ENCODE data around the gene OSBPL2. TPM values are rescaled to one million over a fixed set of nuclear protein-coding genes. Genes with fewer than 3 reads are reported as not detected.

Gene OSBPL2
- total RNA-seq, 1 donor from 2014 or later = 49.8 TPM

- FAIRE-seq (no peak), DNase-seq (ENCODE audit: low read depth) (no peak)
- TF ChIP-seq CTCF (IDR thresholded peaks at IDR 0.05; ENCODE audit: insufficient read depth, low read length, severe bottlenecking) = no peak
- no peaks in the 10 kb centered on the region for H3K27me3 ChIP-seq (ENCODE audit: control insufficient read depth, insufficient read depth, low read length)
- no peak overlapping the region for H3K4me3 ChIP-seq (ENCODE audit: low read depth, low read length)
- peaks cover 73% of the 10 kb centered on the region for H3K36me3 ChIP-seq (ENCODE audit: control insufficient read depth, insufficient read depth, low read length)
Observed at GRCh38 chr20:62329389-62330377, 91.4 kb downstream of the OSBPL2 start.

GRCh38 chr20:62330576-62331317 is 92.4 kb downstream of the OSBPL2 start:
- TF ChIP-seq CTCF (IDR thresholded peaks at IDR 0.05; ENCODE audit: insufficient read depth, low read length, severe bottlenecking) = peak; percentile 10
- FAIRE-seq (no peak), DNase-seq (ENCODE audit: low read depth) (peak; percentile 36)
- peaks cover 67% of the 10 kb centered on the region for H3K36me3 ChIP-seq (ENCODE audit: control insufficient read depth, insufficient read depth, low read length)
- no peaks in the 10 kb centered on the region for H3K27me3 ChIP-seq (ENCODE audit: control insufficient read depth, insufficient read depth, low read length)
- no peak overlapping the region for H3K4me3 ChIP-seq (ENCODE audit: low read depth, low read length)

GRCh38 chr20:62331347-62331746 is 93.0 kb downstream of the OSBPL2 start:
- H3K27me3 ChIP-seq (ENCODE audit: control insufficient read depth, insufficient read depth, low read length) = no peaks in the 10 kb centered on the region
- H3K4me3 ChIP-seq (ENCODE audit: low read depth, low read length) = no peak overlapping the region
- FAIRE-seq = no peak
- peaks cover 68% of the 10 kb centered on the region for H3K36me3 ChIP-seq (ENCODE audit: control insufficient read depth, insufficient read depth, low read length)
- no peak for TF ChIP-seq CTCF (IDR thresholded peaks at IDR 0.05; ENCODE audit: insufficient read depth, low read length, severe bottlenecking)
- DNase-seq (ENCODE audit: low read depth) = no peak

GRCh38 chr20:62332421-62332820 is 94.1 kb downstream of the OSBPL2 start:
- no peak for TF ChIP-seq CTCF (IDR thresholded peaks at IDR 0.05; ENCODE audit: insufficient read depth, low read length, severe bottlenecking)
- Histone ChIP-seq H3K4me3 (ENCODE audit: low read depth, low read length) (no peak overlapping the region), H3K36me3 (ENCODE audit: control insufficient read depth, insufficient read depth, low read length) (peaks cover 67% of the 10 kb centered on the region), H3K27me3 (ENCODE audit: control insufficient read depth, insufficient read depth, low read length) (no peaks in the 10 kb centered on the region)
- FAIRE-seq = no peak
- no peak for DNase-seq (ENCODE audit: low read depth)

GRCh38 chr20:62332989-62333819 is 94.9 kb downstream of the OSBPL2 start:
- no peak for TF ChIP-seq CTCF (IDR thresholded peaks at IDR 0.05; ENCODE audit: insufficient read depth, low read length, severe bottlenecking)
- DNase-seq (ENCODE audit: low read depth) (no peak), FAIRE-seq (no peak)
- Histone ChIP-seq H3K4me3 (ENCODE audit: low read depth, low read length) (no peak overlapping the region), H3K27me3 (ENCODE audit: control insufficient read depth, insufficient read depth, low read length) (no peaks in the 10 kb centered on the region), H3K36me3 (ENCODE audit: control insufficient read depth, insufficient read depth, low read length) (peaks cover 68% of the 10 kb centered on the region)

Data from bronchial epithelial cell (primary cell).